ENCODE results near the gene SRPK3.

Gene SRPK3

GRCh38 chrX:153828723-153829548, 48.1 kb downstream of the SRPK3 start:
- Histone ChIP-seq H3K27me3 (ENCODE audit: control insufficient read depth, insufficient read depth, low read length) (peaks cover 43% of the 10 kb centered on the region; the same call in 1 of the 2 replicates), H3K4me3 (ENCODE audit: low read depth, low read length) (peak overlapping the region; percentile 86), H3K9ac (ENCODE audit: low read length) (peak overlapping the region; percentile 91), H3K36me3 (ENCODE audit: control insufficient read depth, insufficient read depth, low read length) (peaks cover 4% of the 10 kb centered on the region; the same call in 1 of the 2 replicates), H3K27ac (ENCODE audit: low read depth, low read length) (peak overlapping the region; percentile 83; the same call in 1 of the 2 replicates), H3K4me1 (ENCODE audit: control insufficient read depth, insufficient read depth, low read length) (peaks cover 47% of the 10 kb centered on the region), H3K9me3 (ENCODE audit: control insufficient read depth, insufficient read depth, low read depth, low read length) (peaks cover 12% of the 10 kb centered on the region; the same call in 1 of the 2 replicates)

GRCh38 chrX:153829549-153829798, 48.6 kb downstream of the SRPK3 start:
- peak overlapping the region; percentile 91 for H3K9ac ChIP-seq (ENCODE audit: low read length)
- peak overlapping the region; percentile 86 for H3K4me3 ChIP-seq (ENCODE audit: low read depth, low read length)
- peaks cover 43% of the 10 kb centered on the region; the same call in 1 of the 2 replicates for H3K27me3 ChIP-seq (ENCODE audit: control insufficient read depth, insufficient read depth, low read length)
- H3K27ac ChIP-seq (ENCODE audit: low read depth, low read length): peak overlapping the region; percentile 67; the same call in 1 of the 2 replicates
- peaks cover 41% of the 10 kb centered on the region for H3K4me1 ChIP-seq (ENCODE audit: control insufficient read depth, insufficient read depth, low read length)
- H3K9me3 ChIP-seq (ENCODE audit: control insufficient read depth, insufficient read depth, low read depth, low read length): peaks cover 11% of the 10 kb centered on the region; the same call in 1 of the 2 replicates
- H3K36me3 ChIP-seq (ENCODE audit: control insufficient read depth, insufficient read depth, low read length): peaks cover 4% of the 10 kb centered on the region; the same call in 1 of the 2 replicates

GRCh38 chrX:153829799-153830639, 49.2 kb downstream of the SRPK3 start, which contains the start of gene PDZD4:
PDZD4 (minus strand) TSS chrX:153830544; CDS start chrX:153830298, 246 bp downstream.
- Histone ChIP-seq H3K9ac (ENCODE audit: low read length) (peak within 1 kb of the TSS; percentile 91), H3K4me3 (ENCODE audit: low read depth, low read length) (peak within 1 kb of the TSS; percentile 86), H3K27ac (ENCODE audit: low read depth, low read length) (peak within 1 kb of the TSS; percentile 67; the same call in 1 of the 2 replicates), H3K4me1 (ENCODE audit: control insufficient read depth, insufficient read depth, low read length) (peaks cover 38% of the 10 kb centered on the region), H3K9me3 (ENCODE audit: control insufficient read depth, insufficient read depth, low read depth, low read length) (peaks cover 11% of the 10 kb centered on the region; the same call in 1 of the 2 replicates), H3K36me3 (ENCODE audit: control insufficient read depth, insufficient read depth, low read length) (peaks cover 4% of the 10 kb centered on the region; the same call in 1 of the 2 replicates), H3K27me3 (ENCODE audit: control insufficient read depth, insufficient read depth, low read length) (peaks cover 43% of the 10 kb centered on the region; the same call in 1 of the 2 replicates)

GRCh38 chrX:153830640-153831428, 50.0 kb downstream of the SRPK3 start:
- Histone ChIP-seq H3K9ac (ENCODE audit: low read length) (peak overlapping the region; percentile 45), H3K36me3 (ENCODE audit: control insufficient read depth, insufficient read depth, low read length) (peaks cover 4% of the 10 kb centered on the region; the same call in 1 of the 2 replicates), H3K27ac (ENCODE audit: low read depth, low read length) (no peak overlapping the region), H3K9me3 (ENCODE audit: control insufficient read depth, insufficient read depth, low read depth, low read length) (peaks cover 5% of the 10 kb centered on the region; the same call in 1 of the 2 replicates), H3K4me1 (ENCODE audit: control insufficient read depth, insufficient read depth, low read length) (peaks cover 30% of the 10 kb centered on the region), H3K27me3 (ENCODE audit: control insufficient read depth, insufficient read depth, low read length) (peaks cover 43% of the 10 kb centered on the region; the same call in 1 of the 2 replicates), H3K4me3 (ENCODE audit: low read depth, low read length) (peak overlapping the region; percentile 53)

GRCh38 chrX:153831429-153832150, 50.7 kb downstream of the SRPK3 start:
- peaks cover 43% of the 10 kb centered on the region; the same call in 1 of the 2 replicates for H3K27me3 ChIP-seq (ENCODE audit: control insufficient read depth, insufficient read depth, low read length)
- peak overlapping the region; percentile 53 for H3K4me3 ChIP-seq (ENCODE audit: low read depth, low read length)
- no peak overlapping the region for H3K27ac ChIP-seq (ENCODE audit: low read depth, low read length)
- H3K4me1 ChIP-seq (ENCODE audit: control insufficient read depth, insufficient read depth, low read length): peaks cover 26% of the 10 kb centered on the region
- peaks cover 5% of the 10 kb centered on the region; the same call in 1 of the 2 replicates for H3K9me3 ChIP-seq (ENCODE audit: control insufficient read depth, insufficient read depth, low read depth, low read length)
- H3K36me3 ChIP-seq (ENCODE audit: control insufficient read depth, insufficient read depth, low read length): peaks cover 4% of the 10 kb centered on the region; the same call in 1 of the 2 replicates
- H3K9ac ChIP-seq (ENCODE audit: low read length): no peak overlapping the region

GRCh38 chrX:153832728-153833127, 51.9 kb downstream of the SRPK3 start:
- Histone ChIP-seq H3K9me3 (ENCODE audit: control insufficient read depth, insufficient read depth, low read depth, low read length) (peaks cover 5% of the 10 kb centered on the region; the same call in 1 of the 2 replicates), H3K36me3 (ENCODE audit: control insufficient read depth, insufficient read depth, low read length) (peaks cover 4% of the 10 kb centered on the region; the same call in 1 of the 2 replicates), H3K9ac (ENCODE audit: low read length) (no peak overlapping the region), H3K27me3 (ENCODE audit: control insufficient read depth, insufficient read depth, low read length) (peaks cover 42% of the 10 kb centered on the region; the same call in 1 of the 2 replicates), H3K4me1 (ENCODE audit: control insufficient read depth, insufficient read depth, low read length) (peaks cover 15% of the 10 kb centered on the region), H3K27ac (ENCODE audit: low read depth, low read length) (no peak overlapping the region), H3K4me3 (ENCODE audit: low read depth, low read length) (no peak overlapping the region)
